Activated B cell treated with CpG ODN at 0.5 μM for 24 hours (primary cell): ENCODE results near the gene RGMA. TPM values are rescaled to one million over a fixed set of nuclear protein-coding genes. Genes with fewer than 3 reads are reported as not detected.

Experiments
- ATAC-seq: fragments of 200-7000 bp; cut with Tn5 transposase; one replicate; pipeline ENCODE4 v1.10.0; 2021; ENCODE audit warnings: low read depth, mild to moderate bottlenecking, moderate library complexity
- CTCF ChIA-PET: fragments of 350-600 bp; sonication (Branson Sonifier 250); formaldehyde crosslinking; loops from one replicate; lab custom pipeline; 2021; ENCODE audit warnings: antibody characterized with exemption; lab: Charles Lee
- POLR2A ChIA-PET: fragments of 350-600 bp; sonication (Branson Sonifier 250); formaldehyde crosslinking; loops from one replicate; lab custom pipeline; 2021; ENCODE audit warnings: antibody characterized with exemption; lab: Charles Lee
- DNase-seq: peaks from one replicate; pipeline ENCODE4 v3.0.0; 2022
- H3K27ac Mint-ChIP-seq: one replicate; pipeline ENCODE4 v1.8.0; 2020; ENCODE audit warnings: mixed read lengths
- H3K27me3 Mint-ChIP-seq: one replicate; pipeline ENCODE4 v1.8.0; 2021; ENCODE audit warnings: mixed read lengths
- H3K36me3 Mint-ChIP-seq: one replicate; pipeline ENCODE4 v1.8.0; 2021; ENCODE audit warnings: low read depth, mixed read lengths
- H3K4me1 Mint-ChIP-seq: one replicate; pipeline ENCODE4 v1.8.0; 2021; ENCODE audit warnings: mixed read lengths
- H3K4me3 Mint-ChIP-seq: one replicate; pipeline ENCODE4 v1.8.0; 2020; ENCODE audit warnings: mild to moderate bottlenecking, mixed read lengths
- H3K9me3 Mint-ChIP-seq: one replicate; pipeline ENCODE4 v1.8.0; 2020; ENCODE audit warnings: mixed read lengths
- intact Hi-C: fragments of 100-400 bp; cut with micrococcal nuclease; formaldehyde crosslinking; loops from one replicate; pipeline ENCODE4 v1.15.1; 2024
- total RNA-seq: library from RNA; stranded (reverse); gene quantifications from 2 replicates; pipeline ENCODE4 v1.2.3, GENCODE V29; 2022
- TF ChIP-seq, protein P1 (sequence below): fragments of 200-600 bp; IDR thresholded peaks from one replicate; pipeline ENCODE4 v1.8.0; 2022; ENCODE audit warnings: antibody characterized with exemption, mild to moderate bottlenecking

The RGMA gene
- total RNA-seq, 1 donor from 2014 or later: not detected

DNA sequence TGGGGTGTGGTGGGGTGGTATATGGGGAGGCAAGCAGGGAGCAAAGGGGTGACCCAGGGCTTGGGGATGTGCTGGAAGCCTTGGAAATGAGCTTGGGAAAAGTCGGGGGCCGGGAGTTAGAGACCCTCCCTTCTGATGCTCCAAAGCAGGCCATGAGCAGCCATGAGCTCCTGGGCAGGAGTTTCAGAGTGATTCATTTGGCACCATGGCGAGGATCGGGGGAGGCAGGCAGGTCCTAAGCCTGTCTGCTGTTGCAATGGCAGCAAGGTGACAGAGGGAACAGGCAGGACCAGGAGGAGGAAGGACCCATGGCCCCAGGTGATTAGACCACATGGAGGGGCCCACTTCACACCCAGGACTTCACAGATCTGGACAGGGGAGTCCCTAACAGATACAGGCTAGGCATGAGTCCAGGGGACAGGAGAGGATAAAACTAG lies 21.3 kb downstream of the RGMA start:
- Mint-ChIP-seq H3K36me3 (no peaks in the 10 kb centered on the region), H3K9me3 (no peaks in the 10 kb centered on the region), H3K4me1 (peaks cover 5% of the 10 kb centered on the region), H3K4me3 (no peak overlapping the region), H3K27me3 (peaks cover 36% of the 10 kb centered on the region), H3K27ac (no peak overlapping the region)
- ChIA-PET POLR2A (no interaction called here), CTCF (no interaction called here)
- ATAC-seq: no peak
- intact Hi-C loops: no loop called here
- DNase-seq: no peak
- TF ChIP-seq, protein P1, sequence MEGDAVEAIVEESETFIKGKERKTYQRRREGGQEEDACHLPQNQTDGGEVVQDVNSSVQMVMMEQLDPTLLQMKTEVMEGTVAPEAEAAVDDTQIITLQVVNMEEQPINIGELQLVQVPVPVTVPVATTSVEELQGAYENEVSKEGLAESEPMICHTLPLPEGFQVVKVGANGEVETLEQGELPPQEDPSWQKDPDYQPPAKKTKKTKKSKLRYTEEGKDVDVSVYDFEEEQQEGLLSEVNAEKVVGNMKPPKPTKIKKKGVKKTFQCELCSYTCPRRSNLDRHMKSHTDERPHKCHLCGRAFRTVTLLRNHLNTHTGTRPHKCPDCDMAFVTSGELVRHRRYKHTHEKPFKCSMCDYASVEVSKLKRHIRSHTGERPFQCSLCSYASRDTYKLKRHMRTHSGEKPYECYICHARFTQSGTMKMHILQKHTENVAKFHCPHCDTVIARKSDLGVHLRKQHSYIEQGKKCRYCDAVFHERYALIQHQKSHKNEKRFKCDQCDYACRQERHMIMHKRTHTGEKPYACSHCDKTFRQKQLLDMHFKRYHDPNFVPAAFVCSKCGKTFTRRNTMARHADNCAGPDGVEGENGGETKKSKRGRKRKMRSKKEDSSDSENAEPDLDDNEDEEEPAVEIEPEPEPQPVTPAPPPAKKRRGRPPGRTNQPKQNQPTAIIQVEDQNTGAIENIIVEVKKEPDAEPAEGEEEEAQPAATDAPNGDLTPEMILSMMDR: no peak

- ChIA-PET POLR2A (no interaction called here), CTCF (no interaction called here)
- peaks cover 33% of the 10 kb centered on the region for H3K27me3 Mint-ChIP-seq
- intact Hi-C loops: no loop called here
- ATAC-seq (no peak), DNase-seq (no peak)
- no peak overlapping the region for H3K27ac Mint-ChIP-seq
- H3K9me3 Mint-ChIP-seq: no peaks in the 10 kb centered on the region
- no peaks in the 10 kb centered on the region for H3K36me3 Mint-ChIP-seq
- H3K4me1 Mint-ChIP-seq: peaks cover 2% of the 10 kb centered on the region
- no peak overlapping the region for H3K4me3 Mint-ChIP-seq
- TF ChIP-seq, protein P1: no peak
These were observed 22.0 kb downstream of the RGMA start for GRCh38 chr15:93066834-93067648.

DNA sequence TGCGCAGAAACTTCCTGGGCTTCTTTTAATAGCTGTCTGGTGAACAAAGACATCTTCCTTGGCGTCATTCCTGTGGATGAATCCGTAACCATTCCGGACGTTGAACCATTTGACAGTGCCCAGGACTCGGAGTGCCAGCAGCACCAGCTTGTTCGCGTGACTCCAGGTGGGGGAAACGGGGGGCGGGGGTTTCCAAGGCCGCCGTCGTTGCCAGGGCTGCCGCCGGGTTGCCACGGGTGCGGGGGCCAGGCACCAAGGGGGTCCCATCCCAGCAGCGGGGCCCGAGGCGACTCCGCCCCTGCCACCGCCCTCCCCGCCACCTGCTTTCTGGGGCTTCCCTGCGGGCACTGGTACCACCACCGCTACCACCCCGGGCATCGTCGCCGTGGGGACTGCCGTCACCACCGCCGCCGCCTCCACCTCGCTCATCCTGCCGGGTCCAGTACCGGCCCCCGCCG lies 22.8 kb downstream of the RGMA start:
- intact Hi-C loops: no loop called here
- TF ChIP-seq, protein P1: no peak
- H3K27ac Mint-ChIP-seq: no peak overlapping the region
- no peak for DNase-seq
- no peak for ATAC-seq
- CTCF ChIA-PET: no interaction called here
- H3K4me1 Mint-ChIP-seq: no peaks in the 10 kb centered on the region
- POLR2A ChIA-PET: no interaction called here
- no peaks in the 10 kb centered on the region for H3K36me3 Mint-ChIP-seq
- peaks cover 28% of the 10 kb centered on the region for H3K27me3 Mint-ChIP-seq
- no peaks in the 10 kb centered on the region for H3K9me3 Mint-ChIP-seq
- H3K4me3 Mint-ChIP-seq: no peak overlapping the region

DNA sequence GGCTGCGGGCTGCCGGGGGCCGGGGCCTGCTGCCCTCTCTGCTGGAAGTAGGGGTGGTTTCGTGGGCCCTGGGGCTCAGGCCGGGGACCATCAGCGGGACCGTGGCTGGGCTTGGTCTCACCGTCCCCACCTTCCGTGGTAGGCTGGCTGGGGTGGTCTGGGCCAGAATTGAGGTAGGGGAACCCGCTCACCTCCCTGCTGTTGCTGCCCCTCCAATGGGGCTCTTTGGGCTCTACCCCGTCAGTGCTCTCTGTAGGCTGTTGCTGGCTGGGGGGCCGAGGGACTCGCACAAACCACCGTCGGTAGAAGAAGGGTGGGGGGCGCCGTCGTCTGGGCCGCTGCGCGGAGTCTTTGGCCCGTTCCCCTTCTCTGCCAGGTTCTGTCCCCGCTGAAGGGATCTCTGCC lies 23.4 kb downstream of the RGMA start:
- no peaks in the 10 kb centered on the region for H3K4me1 Mint-ChIP-seq
- intact Hi-C loops: no loop called here
- peaks cover 25% of the 10 kb centered on the region for H3K27me3 Mint-ChIP-seq
- no peaks in the 10 kb centered on the region for H3K9me3 Mint-ChIP-seq
- no peak for DNase-seq
- no peak for ATAC-seq
- H3K36me3 Mint-ChIP-seq: no peaks in the 10 kb centered on the region
- CTCF ChIA-PET: no interaction called here
- no peak overlapping the region for H3K27ac Mint-ChIP-seq
- H3K4me3 Mint-ChIP-seq: no peak overlapping the region
- POLR2A ChIA-PET: no interaction called here
- TF ChIP-seq, protein P1: no peak

DNA sequence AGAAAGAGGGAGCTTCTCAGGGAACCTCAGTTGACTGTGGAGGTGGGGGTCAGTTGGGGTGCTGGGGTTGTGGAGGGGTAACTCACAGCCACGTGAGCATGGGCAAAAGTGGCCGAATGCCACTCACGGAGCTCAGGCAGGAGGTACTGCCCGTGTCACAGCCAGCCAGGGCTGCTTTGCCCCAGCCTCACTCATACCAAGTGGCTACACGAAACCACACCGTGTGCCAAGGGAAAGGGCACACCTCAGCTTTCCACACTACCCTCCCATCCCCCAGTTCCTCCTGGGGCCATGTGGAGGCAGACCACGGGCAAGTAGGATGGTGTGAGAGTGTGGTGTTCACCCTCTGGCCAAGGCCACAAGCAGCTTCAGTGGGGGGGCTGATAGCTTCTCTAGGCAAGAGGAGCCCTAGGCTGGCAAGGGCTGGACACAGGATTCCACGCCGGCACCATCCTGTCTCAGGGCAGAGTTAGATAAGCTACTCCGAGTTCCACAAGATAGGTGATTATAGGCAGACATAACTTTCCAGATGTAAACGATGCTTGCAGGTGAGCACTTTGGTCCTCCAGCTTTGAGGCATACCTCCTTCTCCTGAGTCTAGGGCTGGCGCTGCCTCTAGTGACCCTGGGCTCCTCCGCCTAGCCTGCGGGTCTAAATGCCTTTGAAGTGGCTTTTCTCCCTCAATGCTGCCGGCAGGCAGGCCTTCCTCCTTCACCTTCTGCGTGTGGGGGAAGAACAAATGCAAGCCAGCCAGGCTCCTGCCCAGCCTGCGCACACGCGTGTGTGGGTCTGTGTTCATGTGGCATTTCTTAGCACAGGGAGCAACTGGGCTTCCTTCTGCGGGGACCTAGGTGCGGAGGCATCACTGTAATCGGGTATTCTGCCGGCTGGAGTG lies 25.0 kb downstream of the RGMA start:
- ATAC-seq (no peak), DNase-seq (no peak)
- no peaks in the 10 kb centered on the region for H3K4me1 Mint-ChIP-seq
- POLR2A ChIA-PET: no interaction called here
- intact Hi-C loops: no loop called here
- no peaks in the 10 kb centered on the region for H3K9me3 Mint-ChIP-seq
- no peak overlapping the region for H3K27ac Mint-ChIP-seq
- H3K4me3 Mint-ChIP-seq: no peak overlapping the region
- TF ChIP-seq, protein P1: no peak
- peaks cover 14% of the 10 kb centered on the region for H3K27me3 Mint-ChIP-seq
- CTCF ChIA-PET: no interaction called here
- no peaks in the 10 kb centered on the region for H3K36me3 Mint-ChIP-seq
